ENCODE measurements around the gene EID1.
"Not testable (repeated sequence)": the region's sequence is repeated elsewhere in the genome, so short reads cannot be mapped to it uniquely, and the experiment has no call there.

Gene EID1, protein sequence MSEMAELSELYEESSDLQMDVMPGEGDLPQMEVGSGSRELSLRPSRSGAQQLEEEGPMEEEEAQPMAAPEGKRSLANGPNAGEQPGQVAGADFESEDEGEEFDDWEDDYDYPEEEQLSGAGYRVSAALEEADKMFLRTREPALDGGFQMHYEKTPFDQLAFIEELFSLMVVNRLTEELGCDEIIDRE

GRCh38 chr15:48877630-48878595 lies at the start of gene EID1:
TSS of gene EID1 (plus strand) at chr15:48878134. CDS start at chr15:48878177, 43 bp downstream.
- peak; percentile 93 for DNase-seq

- no peak for DNase-seq
Measured at GRCh38 chr15:48828471-48828870, 49.5 kb upstream of the EID1 start.

DNA sequence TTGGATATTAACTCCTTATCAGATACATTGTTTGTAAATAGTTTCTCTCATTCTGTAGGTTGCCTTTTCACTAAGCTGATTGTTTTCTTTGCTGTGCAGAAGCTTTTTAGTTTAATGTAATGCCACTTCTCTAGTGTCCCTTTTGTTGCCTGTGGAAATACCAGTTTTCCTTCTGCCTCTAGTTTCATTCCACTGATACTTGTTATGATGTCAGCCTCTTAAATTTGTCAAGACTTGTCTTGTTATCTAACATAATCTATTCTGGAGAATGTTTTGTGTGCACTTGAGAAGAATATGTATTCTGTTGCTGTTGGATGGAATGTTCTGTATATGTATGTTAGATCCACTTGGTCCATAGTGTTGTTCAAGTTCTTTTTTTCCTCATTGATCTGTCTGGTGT lies 49.0 kb upstream of the EID1 start:
- DNase-seq: no peak

GRCh38 chr15:48832648-48833047 lies 45.3 kb upstream of the EID1 start:
- no peak for DNase-seq

DNA sequence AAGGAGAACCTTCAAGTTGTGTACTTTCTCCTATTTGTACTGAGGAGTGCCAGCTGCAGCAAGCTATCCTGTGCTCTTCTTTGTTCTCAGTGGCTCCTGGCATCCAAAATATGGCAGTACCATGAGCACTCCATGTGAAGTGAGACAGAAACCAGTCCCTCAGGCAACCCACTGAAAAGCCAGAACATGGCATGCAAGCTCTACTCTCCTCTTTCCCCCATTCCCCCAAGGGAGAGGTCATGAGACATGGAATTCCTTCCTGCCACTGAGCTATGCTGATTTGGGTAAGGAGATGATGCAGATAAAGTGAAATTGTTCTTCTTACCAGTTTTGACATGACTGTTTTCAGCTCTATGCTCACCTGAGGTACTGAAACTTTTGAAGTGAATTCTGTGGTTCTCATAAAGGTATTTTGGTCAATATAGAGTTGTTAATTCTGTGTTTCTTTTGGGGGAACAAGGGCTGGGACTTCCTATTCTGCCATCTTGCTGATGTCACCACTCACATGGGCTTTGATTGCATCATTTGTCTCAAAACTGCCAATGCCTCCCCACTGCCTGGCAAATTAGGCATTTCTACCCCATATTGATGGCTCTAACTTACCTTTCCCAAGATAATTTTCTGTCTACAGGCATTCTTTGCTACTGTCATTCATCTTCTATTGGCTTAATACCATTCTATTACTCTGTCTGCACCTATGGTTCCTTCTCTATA lies 44.3 kb upstream of the EID1 start:
- no peak for DNase-seq

- no peak for DNase-seq
Measured at GRCh38 chr15:48834756-48835155, 43.2 kb upstream of the EID1 start.

- DNase-seq: no peak
Measured at GRCh38 chr15:48842501-48842900, 35.4 kb upstream of the EID1 start.

DNA sequence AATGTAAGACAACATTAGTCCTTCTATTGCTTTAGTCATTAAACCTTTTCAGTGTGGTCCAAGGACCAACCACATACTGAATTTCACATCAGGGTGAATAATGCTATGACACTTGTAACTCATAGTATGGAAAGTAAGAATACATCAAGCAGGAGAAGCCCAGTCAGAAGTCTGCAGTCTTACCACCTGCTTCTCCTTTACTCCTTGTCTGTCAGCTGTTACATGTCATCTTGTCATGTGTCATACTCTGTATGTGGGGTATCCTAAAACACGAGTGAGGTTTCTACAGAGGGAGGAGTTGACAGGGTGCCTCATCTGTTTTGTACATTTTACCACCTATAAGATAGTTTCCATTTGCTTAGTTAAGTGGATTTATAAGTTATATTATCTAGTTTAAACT lies 32.8 kb upstream of the EID1 start:
- DNase-seq: no peak

DNA sequence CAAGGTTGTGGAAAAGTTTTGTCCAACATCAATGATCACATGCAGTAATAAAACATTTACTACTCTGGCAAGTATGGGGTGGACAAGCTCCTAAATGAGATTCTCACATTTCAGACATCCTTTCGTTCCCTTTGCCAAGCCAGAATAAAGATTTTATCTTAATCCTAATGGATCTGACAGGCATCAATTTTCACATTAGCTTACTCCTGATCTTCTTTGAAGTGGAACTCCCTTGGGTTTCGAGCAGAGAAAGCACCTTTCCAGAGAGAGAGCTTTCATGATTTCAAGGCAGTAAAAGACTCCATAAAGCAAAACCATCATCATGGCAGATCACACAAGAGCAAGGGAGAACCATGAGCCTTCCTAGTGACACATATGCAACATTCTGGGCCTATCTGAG lies 27.3 kb upstream of the EID1 start:
- DNase-seq: no peak

DNA sequence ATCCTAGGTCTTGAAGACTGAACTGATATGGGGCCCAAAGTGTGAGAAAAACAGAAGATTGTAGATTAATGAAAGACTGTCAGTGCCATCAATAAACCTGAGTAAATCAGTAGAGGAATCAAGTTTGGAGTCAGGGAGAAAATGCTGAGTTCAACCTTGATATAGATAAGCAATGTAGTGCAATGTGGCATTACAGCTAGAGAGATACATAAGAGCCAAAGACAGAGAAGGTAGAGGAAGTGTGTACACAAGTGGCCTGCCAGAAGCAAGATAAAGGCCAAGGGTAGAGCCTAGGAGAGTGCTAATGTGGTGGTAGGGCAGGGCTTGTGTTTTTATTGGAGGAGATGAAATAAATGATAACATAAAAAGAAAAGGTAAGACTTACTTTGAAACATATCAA lies 26.0 kb upstream of the EID1 start:
- no peak for DNase-seq

DNA sequence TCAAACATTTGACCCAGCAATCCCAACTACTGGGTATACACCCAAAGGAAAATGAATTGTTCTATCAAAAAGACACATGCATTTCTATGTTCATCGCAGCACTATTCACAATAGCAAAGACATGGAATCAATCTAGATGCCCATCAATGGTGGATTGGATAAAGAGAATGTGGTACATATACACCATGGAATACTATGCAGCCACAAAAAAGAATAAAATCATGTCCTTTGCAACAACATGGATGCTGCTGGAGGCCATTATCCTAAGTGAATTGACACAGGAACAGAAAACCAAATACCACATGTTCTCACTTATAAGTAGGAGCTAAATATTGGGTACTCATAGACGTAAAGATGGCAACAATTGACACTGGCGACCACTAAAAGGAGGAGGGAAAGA lies 23.5 kb upstream of the EID1 start:
- not testable (repeated sequence) for DNase-seq

- DNase-seq: no peak
Measured at GRCh38 chr15:48855501-48856440, 22.2 kb upstream of the EID1 start.

- DNase-seq: no peak
Measured at GRCh38 chr15:48856942-48857341, 21.0 kb upstream of the EID1 start.

- DNase-seq: no peak
Measured at GRCh38 chr15:48858401-48858800, 19.5 kb upstream of the EID1 start.

DNA sequence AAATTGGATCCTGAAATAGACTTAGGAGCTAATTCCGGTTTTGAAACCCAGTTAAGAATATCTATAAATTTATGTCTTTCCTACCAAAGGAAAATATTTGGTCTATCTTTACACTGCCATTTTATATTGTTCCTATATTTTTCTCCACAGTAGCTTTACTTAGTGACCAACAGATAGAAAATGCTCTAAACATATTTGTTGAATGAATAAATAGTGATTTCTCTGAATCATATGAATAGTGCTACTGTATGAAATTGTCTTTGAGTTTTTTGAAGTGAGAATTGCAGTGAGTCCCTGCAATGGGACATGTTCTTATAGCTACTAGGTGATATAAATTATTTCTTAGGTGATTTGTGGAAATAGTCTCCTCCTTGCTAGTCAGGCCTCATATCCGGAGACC lies 18.5 kb upstream of the EID1 start:
- DNase-seq: no peak

- DNase-seq: no peak
Measured at GRCh38 chr15:48861813-48862431, 16.0 kb upstream of the EID1 start.

DNA sequence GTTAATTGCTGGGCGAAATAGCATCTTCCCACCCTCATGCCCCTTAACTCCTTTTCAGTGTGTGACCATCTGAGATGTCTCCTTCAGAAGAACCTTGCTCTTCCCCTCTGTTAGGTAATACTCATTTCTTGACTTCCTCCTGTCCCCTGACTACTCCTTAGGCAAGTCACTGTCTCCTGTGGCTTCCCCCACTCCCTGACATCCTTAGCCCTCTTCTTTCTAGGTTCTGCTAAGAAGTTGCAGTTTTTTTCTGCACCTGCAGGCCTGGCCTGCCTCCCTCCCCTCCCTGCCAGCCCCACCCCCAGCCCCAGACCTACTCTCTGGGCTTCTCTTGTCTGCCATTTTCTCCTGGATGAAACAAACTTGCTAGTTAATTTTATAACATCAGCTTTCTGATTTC lies 15.2 kb upstream of the EID1 start:
- no peak for DNase-seq

- no peak for DNase-seq
Measured at GRCh38 chr15:48865370-48866079, 12.4 kb upstream of the EID1 start.

DNA sequence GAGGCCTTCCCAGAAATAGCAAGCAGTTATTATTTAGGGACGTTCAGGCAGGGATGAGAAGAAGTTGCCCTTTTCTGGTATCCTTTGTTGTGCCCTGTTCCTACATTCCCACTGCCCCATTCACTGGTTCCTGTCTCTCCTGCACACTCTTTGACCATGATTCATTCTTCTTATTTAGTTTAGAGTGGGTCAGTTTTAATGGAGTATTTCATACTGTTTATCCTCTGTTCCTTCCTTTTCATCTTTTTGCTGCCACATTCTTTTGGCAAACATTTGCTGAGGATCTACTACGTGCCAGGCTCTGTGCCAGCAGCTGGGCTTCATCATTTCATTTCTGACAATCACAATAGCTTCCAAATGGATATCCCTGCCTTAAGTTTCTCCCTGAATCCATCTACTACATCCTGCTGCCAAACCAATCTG lies 11.8 kb upstream of the EID1 start:
- DNase-seq: no peak

DNA sequence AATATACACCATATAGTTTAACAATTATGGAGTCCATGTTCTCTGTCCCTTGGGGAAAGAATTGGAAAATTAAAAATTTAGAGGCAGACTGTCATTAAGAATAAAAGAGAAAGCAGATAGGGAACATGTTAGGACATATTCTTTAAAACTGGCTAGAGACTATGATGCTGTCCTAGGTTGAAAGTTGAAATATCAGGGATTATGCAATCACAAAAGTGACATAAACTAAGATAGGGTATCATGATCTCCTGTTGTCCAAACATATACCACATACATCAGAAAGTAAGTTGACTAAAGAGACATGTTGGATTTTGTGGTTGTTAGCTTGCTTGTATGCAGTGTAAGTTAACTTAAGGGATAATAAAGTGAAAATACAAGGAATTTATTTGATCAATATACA lies 9.9 kb upstream of the EID1 start:
- no peak for DNase-seq

GRCh38 chr15:48868536-48868935 lies 9.4 kb upstream of the EID1 start:
- DNase-seq: no peak
